ENCODE data around the gene LRRC43.

Gene LRRC43

DNA sequence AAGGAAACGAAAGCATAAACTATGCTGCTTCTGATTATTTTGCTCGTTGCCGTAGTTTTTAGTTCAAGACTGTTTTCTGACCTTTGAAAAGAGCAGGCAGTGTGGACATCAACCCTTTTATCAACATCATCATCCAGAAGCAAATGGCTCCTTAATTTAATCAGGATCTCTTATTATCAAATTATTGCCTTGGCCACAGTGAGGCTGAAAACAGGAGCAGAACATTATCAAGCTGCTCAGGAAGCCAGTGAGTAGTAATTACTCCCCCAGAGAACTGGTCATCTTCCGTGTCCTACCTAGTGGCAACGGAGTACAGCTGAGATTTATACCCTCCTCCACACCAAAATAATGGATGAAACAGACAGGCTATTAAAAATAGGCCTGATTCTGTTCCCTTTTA lies 45.2 kb downstream of the LRRC43 start:
- no peak for DNase-seq

DNA sequence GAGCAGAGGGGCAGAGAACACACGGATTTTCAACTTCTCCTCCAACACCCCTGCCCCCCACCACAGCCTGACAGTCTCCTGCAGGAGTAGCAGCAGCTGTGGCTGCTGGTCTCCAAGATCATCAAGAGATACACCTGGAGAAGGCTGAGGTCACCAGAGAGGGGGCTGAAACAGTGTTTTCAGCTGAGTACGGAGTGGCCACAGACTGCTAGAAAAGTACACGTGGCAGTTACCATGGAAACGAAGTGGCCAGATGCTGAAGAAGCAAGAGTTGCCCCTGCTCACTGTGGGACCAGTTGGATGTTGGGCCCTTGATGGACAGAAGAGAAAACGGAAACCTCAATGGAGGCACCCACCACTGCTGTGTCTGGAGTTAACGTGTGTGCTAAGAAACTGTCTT lies 47.9 kb downstream of the LRRC43 start:
- no peak for DNase-seq

- no peak for DNase-seq
These were observed 49.8 kb downstream of the LRRC43 start for GRCh38 chr12:122232691-122233090.

DNA sequence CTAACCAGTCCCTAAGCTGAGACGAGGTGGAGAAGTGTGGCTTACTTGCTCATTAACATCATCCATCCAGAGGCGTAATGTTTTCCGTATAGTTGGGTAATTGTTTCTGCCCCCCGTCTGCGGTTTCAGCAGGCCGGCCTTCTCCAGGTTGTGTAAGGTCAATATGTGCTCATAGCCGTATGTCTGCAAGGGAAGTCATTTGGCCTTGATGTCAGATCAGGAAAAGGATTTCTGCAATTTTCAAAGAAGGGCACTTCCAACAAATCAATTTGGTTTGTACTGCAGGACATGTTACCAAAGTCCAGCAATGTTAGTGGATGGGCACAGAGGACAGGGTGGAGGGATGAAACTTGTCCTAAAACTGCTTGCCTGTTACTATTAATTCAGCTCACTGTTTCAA lies 52.8 kb downstream of the LRRC43 start:
- peak; percentile 44 for DNase-seq

DNA sequence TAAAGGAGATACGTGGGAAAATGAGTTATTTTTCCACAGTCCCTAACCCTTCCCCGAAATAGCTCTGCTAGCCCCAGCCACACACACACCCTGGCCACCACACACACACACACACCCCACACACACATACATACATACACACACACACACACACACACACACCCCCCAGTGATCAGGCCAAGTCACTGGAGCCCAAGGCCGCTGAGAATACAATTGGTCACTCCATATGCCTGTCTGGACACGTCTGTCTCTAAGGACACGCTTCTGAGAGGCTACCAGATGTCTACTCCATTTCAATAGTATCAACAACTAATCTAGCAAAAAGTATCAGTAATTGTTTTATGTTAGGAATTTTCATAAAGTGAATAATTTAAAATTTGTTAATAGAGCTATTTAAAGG lies 55.9 kb downstream of the LRRC43 start:
- DNase-seq = no peak

DNA sequence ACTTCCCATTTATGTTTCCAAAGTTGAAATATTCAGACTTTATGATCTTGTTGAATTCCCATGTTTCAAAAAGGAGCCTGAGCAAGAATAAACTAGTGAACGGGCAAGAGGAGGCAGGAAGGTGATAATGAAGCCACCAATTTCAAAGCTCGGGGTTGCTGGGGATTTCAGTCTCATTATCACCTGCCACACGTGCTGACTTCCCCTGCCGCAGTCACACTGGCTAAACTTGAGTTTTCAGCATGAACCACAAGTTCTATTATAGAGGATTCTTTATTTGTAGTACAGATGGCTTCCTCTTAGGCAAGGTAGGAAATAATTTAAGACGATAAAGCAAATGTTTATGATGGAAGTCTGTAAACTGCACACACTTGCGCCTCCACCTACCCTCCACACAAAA lies 61.0 kb downstream of the LRRC43 start:
- no peak for DNase-seq

GRCh38 chr12:122244565-122245371 lies 61.8 kb downstream of the LRRC43 start:
- no peak for DNase-seq

DNA sequence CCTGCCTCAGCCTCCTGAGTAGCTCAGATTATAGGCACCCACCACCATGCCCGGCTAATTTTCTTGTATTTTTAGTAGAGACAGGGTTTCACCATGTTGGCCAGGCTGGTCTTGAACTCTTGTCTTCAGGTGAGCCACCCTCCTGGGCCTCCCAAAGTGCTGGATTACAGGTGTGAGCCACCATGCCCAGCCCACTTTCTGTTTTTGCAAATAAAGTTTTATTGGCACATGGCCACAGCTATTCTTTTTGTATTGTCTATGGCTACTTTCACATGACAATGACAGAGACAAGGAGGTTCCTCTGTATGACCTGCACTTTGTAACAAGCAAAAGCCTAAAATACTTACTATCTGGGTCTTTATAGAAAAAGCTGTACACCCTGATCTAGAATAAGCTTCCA lies 62.6 kb downstream of the LRRC43 start:
- DNase-seq = no peak

DNA sequence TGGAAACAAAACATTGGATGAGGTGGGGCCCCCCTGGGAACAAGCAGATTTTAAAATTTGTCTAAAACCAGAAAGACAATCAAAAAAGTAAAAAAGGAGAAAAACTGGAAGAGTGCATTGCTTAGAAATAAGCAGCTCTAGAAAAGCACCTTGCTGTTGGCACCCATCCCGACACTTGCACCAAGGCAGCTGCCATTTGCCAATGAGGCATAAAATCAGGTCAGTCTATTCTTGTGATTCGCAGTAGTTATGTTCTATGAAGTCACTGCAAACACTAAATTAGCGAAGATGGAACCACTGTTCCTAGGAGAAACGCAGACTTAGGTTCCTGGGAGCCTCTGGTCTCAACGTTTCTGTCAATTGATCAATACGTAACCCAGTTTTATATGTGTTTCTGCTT lies 67.1 kb downstream of the LRRC43 start:
- no peak for DNase-seq

DNA sequence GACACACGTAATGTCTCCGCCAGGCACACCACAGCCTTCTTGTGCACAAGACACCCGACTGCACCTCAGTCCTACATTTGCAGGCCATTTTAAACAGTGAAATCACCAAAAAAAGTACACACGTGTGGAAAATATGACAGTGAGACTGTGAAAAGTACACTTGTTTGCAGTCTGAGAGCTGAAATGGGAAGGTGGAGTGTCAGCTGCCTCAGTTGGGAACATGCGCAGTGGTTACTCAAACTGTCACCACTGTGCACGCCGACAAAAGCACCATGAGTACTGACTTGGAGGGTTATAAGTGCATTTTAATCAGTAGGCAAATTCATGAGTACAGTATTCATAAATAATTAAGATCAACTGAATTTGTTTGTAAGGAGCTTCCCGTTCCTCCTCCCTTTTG lies 67.6 kb downstream of the LRRC43 start:
- DNase-seq = no peak
